K562 (cell line): ENCODE measurements around the gene TNIP1. TPM values are rescaled to one million over a fixed set of nuclear protein-coding genes. Genes with fewer than 3 reads are reported as not detected.
A peak's percentile ranks its signal among the peaks of the same experiment; 100 is the strongest.

Source experiments
- ATF7 ChIP-seq: fragments of 450-650 bp; IDR thresholded peaks from 2 replicates; pipeline ENCODE4 v1.7.1; 2014; ENCODE audit warnings: mild to moderate bottlenecking, moderate library complexity
- BCOR ChIP-seq: fragments of 450-650 bp; IDR thresholded peaks from 2 replicates; pipeline ENCODE4 v1.6.1; 2016
- CEBPZ ChIP-seq: fragments of 150-350 bp; IDR thresholded peaks from 2 replicates; pipeline ENCODE4 v1.6.1; 2014; ENCODE audit warnings: low read depth, mild to moderate bottlenecking, low read length, borderline replicate concordance
- HMGXB4 ChIP-seq: sonication (generic); formaldehyde crosslinking; IDR thresholded peaks from 2 replicates; pipeline ENCODE4 v1.8.1; 2023; ENCODE audit warnings: mild to moderate bottlenecking, missing genetic modification reagents
- HSF4 ChIP-seq: fragments of 250-450 bp; sonication (Bioruptor Pico); IDR thresholded peaks from 2 replicates; pipeline ENCODE4 v2.1.2; 2022; ENCODE audit warnings: mild to moderate bottlenecking, moderate library complexity, borderline replicate concordance
- JUND ChIP-seq, 2 experiments: IDR thresholded peaks; 2 replicates in 1 of 2; 3 replicates in 1 of 2; pipeline ENCODE4 v1.6.1; 2011; ENCODE audit warnings: borderline replicate concordance in 2 of 2, low read depth in 2 of 2, low read length in 2 of 2, improper control_type of control experiment in 1 of 2, missing biosample characterization in 1 of 2, missing genetic modification characterization in 1 of 2, missing genetic modification reagents in 1 of 2
- KHSRP ChIP-seq: fragments of 450-650 bp; IDR thresholded peaks from 2 replicates; pipeline ENCODE4 v1.6.1; 2017
- MBD2 ChIP-seq: sonication (generic); IDR thresholded peaks from 2 replicates; pipeline ENCODE4 v1.6.1; 2016; ENCODE audit warnings: low read depth, borderline replicate concordance
- NEUROD1 ChIP-seq: fragments of 150-350 bp; IDR thresholded peaks from 2 replicates; pipeline ENCODE4 v1.6.1; 2014; ENCODE audit warnings: borderline replicate concordance, low read length, low read depth; ENCODE audit not compliant: partially characterized antibody
- NR1H2 ChIP-seq: sonication (generic); formaldehyde crosslinking; IDR thresholded peaks from 2 replicates; pipeline ENCODE4 v1.4.0; 2020; ENCODE audit warnings: mild to moderate bottlenecking, missing genetic modification reagents
- SMARCC2 ChIP-seq: fragments of 450-650 bp; IDR thresholded peaks from 2 replicates; pipeline ENCODE4 v1.6.1; 2017; ENCODE audit warnings: antibody characterized with exemption, moderate library complexity, mild to moderate bottlenecking, low read depth
- STAT5A ChIP-seq: IDR thresholded peaks from 2 replicates; pipeline ENCODE4 v1.6.1; 2012; ENCODE audit warnings: low read length, inconsistent platforms, borderline replicate concordance
- TBP ChIP-seq: optimal IDR thresholded peaks from 2 replicates; pipeline ENCODE3; 2011; ENCODE audit warnings: low read depth, low read length, improper control_type of control experiment
- TEAD4 ChIP-seq, 2 experiments: sonication (generic) in 1 of 2; formaldehyde crosslinking in 1 of 2; IDR thresholded peaks; 2 replicates each; pipeline versions ENCODE4 v1.6.1 to v1.8.0; 2012 to 2022; ENCODE audit warnings: borderline replicate concordance in 1 of 2, inconsistent platforms in 1 of 2, low read length in 1 of 2, mild to moderate bottlenecking in 1 of 2, missing genetic modification reagents in 1 of 2
- XRCC3 ChIP-seq: fragments of 450-650 bp; IDR thresholded peaks from 2 replicates; pipeline ENCODE4 v1.6.1; 2017; ENCODE audit warnings: mild to moderate bottlenecking, moderate library complexity
- ZBTB17 ChIP-seq: fragments of 450-650 bp; formaldehyde crosslinking; IDR thresholded peaks from 2 replicates; pipeline ENCODE4 v1.4.0; 2020; ENCODE audit warnings: mild to moderate bottlenecking
- ZBTB8A ChIP-seq: fragments of 450-650 bp; IDR thresholded peaks from 2 replicates; pipeline ENCODE4 v1.6.1; 2018; ENCODE audit warnings: mild to moderate bottlenecking, moderate library complexity; ENCODE audit not compliant: partially characterized antibody
- ZFP30 ChIP-seq: fragments of 250-450 bp; sonication (Bioruptor Pico); IDR thresholded peaks from 2 replicates; pipeline ENCODE4 v1.8.0; 2022; ENCODE audit warnings: moderate library complexity, mild to moderate bottlenecking, inconsistent platforms, borderline replicate concordance
- ZFP91 ChIP-seq: sonication (generic); formaldehyde crosslinking; IDR thresholded peaks from 2 replicates; pipeline ENCODE4 v1.8.0; 2022; ENCODE audit warnings: mild to moderate bottlenecking, missing genetic modification reagents
- ZNF778 ChIP-seq: fragments of 450-650 bp; formaldehyde crosslinking; IDR thresholded peaks from 2 replicates; pipeline ENCODE4 v1.4.0; 2020; ENCODE audit warnings: mild to moderate bottlenecking, moderate library complexity
- polyA plus RNA-seq, 8 experiments: library from polyadenylated mRNA; depleted of rRNA in 4 of 8; stranded (reverse) in 5 of 8; unstranded in 3 of 8; fragments of >200 nt; fragmentation: Nextera tagmentation in 2 of 8; fragmentation: Illumina TruSeq in 1 of 8; extraction: Ambion mirVana in 2 of 8; extraction: Trizol in 1 of 8; gene quantifications; 2 replicates each; pipeline versions ENCODE4 v1.2.1 to v1.2.3, GENCODE V29; 2011 to 2014; ENCODE audit warnings: inconsistent platforms in 1 of 8, missing spikeins in 1 of 8
- total RNA-seq, 7 experiments: library from RNA; depleted of rRNA in 6 of 7; stranded (reverse); fragments of >200 nt in 6 of 7; fragmentation: Illumina TruSeq in 2 of 7; extraction: Trizol in 2 of 7; gene quantifications; 2 replicates each; pipeline versions ENCODE4 v1.2.1 to v1.2.3, GENCODE V29; 2011 to 2021; ENCODE audit warnings: low replicate concordance in 1 of 7

Gene TNIP1
- total and polyA plus RNA-seq, 9 of the 15 experiments (the other 6 are each of a cell fraction or from before 2014, with no cell fraction given) = 0.46 to 41.0 (median 24.6) TPM

GRCh38 chr5:151063142-151063989, 17.5 kb downstream of the TNIP1 start (continued):
- TF ChIP-seq HSF4 (no peak), STAT5A (no peak), HMGXB4 (CRISPR knock-in tag) (no peak), SMARCC2 (no peak), CEBPZ (no peak), ZBTB8A (no peak), NEUROD1 (no peak), MBD2 (no peak), ZBTB17 (peak; percentile 96), ATF7 (peak; percentile 40; the same call in 1 of the 2 replicates), NR1H2 (CRISPR knock-in tag) (no peak), ZFP91 (CRISPR knock-in tag) (no peak), JUND (IDR thresholded peaks at IDR 0.05; ENCODE audit: borderline replicate concordance, low read depth, low read length) (peak; percentile 77), JUND (tag; IDR thresholded peaks at IDR 0.05; ENCODE audit: borderline replicate concordance, low read depth, low read length) (peak; percentile 83; the same call in 2 of the 3 replicates), BCOR (peak; percentile 69; the same call in 1 of the 2 replicates), TBP (no peak), XRCC3 (no peak), TEAD4 (IDR thresholded peaks at IDR 0.05; ENCODE audit: low read length) (peak; percentile 32; the same call in 1 of the 2 replicates), TEAD4 (CRISPR knock-in tag; IDR thresholded peaks at IDR 0.05; ENCODE audit: borderline replicate concordance) (no peak), KHSRP (no peak), ZFP30 (CRISPR knock-in tag) (no peak), ZNF778 (CRISPR knock-in tag) (no peak)
